Measurements from ENCODE around the gene PKDCC. TPM values are rescaled to one million over a fixed set of nuclear protein-coding genes. Genes with fewer than 3 reads are reported as not detected.
"Not testable (repeated sequence)": the region's sequence is repeated elsewhere in the genome, so short reads cannot be mapped to it uniquely, and the experiment has no call there.

PKDCC gene
- total RNA-seq, 2 experiments from 2014 or later, result 0.13 TPM; not detected in 1

- POLR2A ChIA-PET, result no interaction called here
Measured at GRCh38 chr2:42082016-42082415, 34.2 kb downstream of the PKDCC start.

GRCh38 chr2:42084231-42084671 lies 36.4 kb downstream of the PKDCC start:
- ChIA-PET CTCF (interaction anchor here (2.3 kb wide), 1 partner anchor 213 kb away, joined by 5 read pairs; no protein-coding TSS in a partner anchor), POLR2A (no interaction called here)

More at GRCh38 chr2:42082016-42082415, 34.2 kb downstream of the PKDCC start:
- CTCF ChIA-PET, result interaction anchor here (0.9 to 2.0 kb wide), 2 partner anchors 207 to 212 kb away, joined by 3 to 7 read pairs; no protein-coding TSS in a partner anchor

- CTCF ChIA-PET, result interaction anchor here (1.1 to 5.8 kb wide), 3 partner anchors 10 to 244 kb away, joined by 3 to 102 read pairs (median 26); no protein-coding TSS in a partner anchor
- POLR2A ChIA-PET, result not testable (repeated sequence)
Measured at GRCh38 chr2:42085070-42085469, 37.2 kb downstream of the PKDCC start.

GRCh38 chr2:42085706-42086487 lies 38.1 kb downstream of the PKDCC start:
- POLR2A ChIA-PET, result interaction anchor here (0.6 kb wide), 1 partner anchor 193 kb away, joined by 10 read pairs; no protein-coding TSS in a partner anchor
- CTCF ChIA-PET, result interaction anchor here (0.6 to 5.8 kb wide), 11 partner anchors 9 to 245 kb away, joined by 3 to 102 read pairs (median 6); no protein-coding TSS in a partner anchor

GRCh38 chr2:42086500-42086953 lies 38.7 kb downstream of the PKDCC start:
- ChIA-PET POLR2A (interaction anchor here (0.6 kb wide), 1 partner anchor 192 kb away, joined by 10 read pairs; no protein-coding TSS in a partner anchor), CTCF (interaction anchor here (0.6 to 5.8 kb wide), 13 partner anchors 9 to 274 kb away, joined by 3 to 102 read pairs (median 5); no protein-coding TSS in a partner anchor)

GRCh38 chr2:42087137-42087856 lies 39.5 kb downstream of the PKDCC start:
- ChIA-PET POLR2A (interaction anchor here (0.9 kb wide), 1 partner anchor 246 kb away, joined by 3 read pairs; no protein-coding TSS in a partner anchor), CTCF (interaction anchor here (0.6 to 5.8 kb wide), 15 partner anchors 8 to 307 kb away, joined by 3 to 102 read pairs (median 5); no protein-coding TSS in a partner anchor)

GRCh38 chr2:42087857-42088195 lies 40.0 kb downstream of the PKDCC start:
- CTCF ChIA-PET, result interaction anchor here (0.6 to 5.8 kb wide), 13 partner anchors 8 to 307 kb away, joined by 3 to 102 read pairs (median 5); no protein-coding TSS in a partner anchor
- POLR2A ChIA-PET, result interaction anchor here (0.9 kb wide), 1 partner anchor 247 kb away, joined by 3 read pairs; no protein-coding TSS in a partner anchor

- ChIA-PET POLR2A (no interaction called here), CTCF (interaction anchor here (0.6 to 5.8 kb wide), 6 partner anchors 29 to 249 kb away, joined by 3 to 102 read pairs (median 3); no protein-coding TSS in a partner anchor)
Measured at GRCh38 chr2:42089340-42089925, 41.6 kb downstream of the PKDCC start.

GRCh38 chr2:42090216-42090615 lies 42.4 kb downstream of the PKDCC start:
- POLR2A ChIA-PET, result no interaction called here
- CTCF ChIA-PET, result interaction anchor here (0.9 to 5.8 kb wide), 3 partner anchors 206 to 250 kb away, joined by 3 to 102 read pairs (median 3); no protein-coding TSS in a partner anchor

GRCh38 chr2:42091671-42092070 lies 43.9 kb downstream of the PKDCC start:
- ChIA-PET POLR2A (no interaction called here), CTCF (interaction anchor here (1.0 to 1.2 kb wide), 4 partner anchors 14 to 250 kb away, joined by 3 to 5 read pairs (median 4); no protein-coding TSS in a partner anchor)

GRCh38 chr2:42092084-42092996 lies 44.5 kb downstream of the PKDCC start:
- CTCF ChIA-PET, result interaction anchor here (1.1 to 1.2 kb wide), 2 partner anchors 220 to 251 kb away, joined by 3 read pairs; no protein-coding TSS in a partner anchor
- POLR2A ChIA-PET, result no interaction called here

- CTCF ChIA-PET, result interaction anchor here (1.1 to 1.2 kb wide), 2 partner anchors 48 to 224 kb away, joined by 3 to 5 read pairs; no protein-coding TSS in a partner anchor
- POLR2A ChIA-PET, result interaction anchor here (0.7 kb wide), 1 partner anchor 47 kb away, joined by 8 read pairs; no protein-coding TSS in a partner anchor
Measured at GRCh38 chr2:42094114-42094513, 46.3 kb downstream of the PKDCC start.

GRCh38 chr2:42095923-42096408 lies 48.1 kb downstream of the PKDCC start:
- ChIA-PET CTCF (interaction anchor here (0.6 to 2.0 kb wide), 9 partner anchors 9 to 233 kb away, joined by 3 to 8 read pairs (median 4); partner anchors contain the start of gene EML4), POLR2A (no interaction called here)

- CTCF ChIA-PET, result interaction anchor here (0.6 to 2.0 kb wide), 8 partner anchors 9 to 229 kb away, joined by 3 to 8 read pairs (median 3); no protein-coding TSS in a partner anchor
- POLR2A ChIA-PET, result no interaction called here
Measured at GRCh38 chr2:42096869-42097591, 49.2 kb downstream of the PKDCC start.

- CTCF ChIA-PET, result interaction anchor here (0.9 to 1.3 kb wide), 2 partner anchors 24 to 98 kb away, joined by 3 to 4 read pairs; no protein-coding TSS in a partner anchor
- POLR2A ChIA-PET, result no interaction called here
Measured at GRCh38 chr2:42098571-42099437, 51.0 kb downstream of the PKDCC start.
